Psoas muscle (tissue), 8 donors: ENCODE data around the gene VWA5B2. TPM values are rescaled to one million over a fixed set of nuclear protein-coding genes. Genes with fewer than 3 reads are reported as not detected.
"Not testable (repeated sequence)": the region's sequence is repeated elsewhere in the genome, so short reads cannot be mapped to it uniquely, and the experiment has no call there.

Source experiments
- ATAC-seq, 4 donors: fragments of 200-7000 bp; cut with Tn5 transposase; one replicate each; pipeline ENCODE4 v1.9.1; 2020; ENCODE audit warnings: moderate library complexity in 3 of 4, mild to moderate bottlenecking in 2 of 4
- DNase-seq, 2 donors: peaks; one replicate each; pipeline ENCODE4 v3.0.0-alpha.2; 2020
- H3K27ac ChIP-seq: fragments of 200-600 bp; one replicate; pipeline ENCODE4 v1.8.0; 2022
- H3K27me3 ChIP-seq, 3 donors: fragments of 200-600 bp in 1 of 3; one replicate each; pipeline versions ENCODE4 v1.6.1 to v1.8.0; 2013 to 2022; ENCODE audit warnings: low read length in 2 of 3, mild to moderate bottlenecking in 2 of 3, moderate library complexity in 1 of 3; ENCODE audit not compliant: insufficient read depth in 3 of 3
- H3K36me3 ChIP-seq, 2 donors: fragments of 200-600 bp in 1 of 2; one replicate each; pipeline versions ENCODE4 v1.6.1 to v1.8.0; 2013 to 2022; ENCODE audit warnings: low read depth in 1 of 2, mild to moderate bottlenecking in 1 of 2, moderate library complexity in 1 of 2; ENCODE audit not compliant: insufficient read depth in 1 of 2
- H3K4me1 ChIP-seq: fragments of 200-600 bp; one replicate; pipeline ENCODE4 v1.8.0; 2022
- H3K4me3 ChIP-seq: fragments of 200-600 bp; one replicate; pipeline ENCODE4 v1.8.0; 2022; ENCODE audit warnings: mild to moderate bottlenecking
- H3K9me3 ChIP-seq: fragments of 200-600 bp; one replicate; pipeline ENCODE4 v1.8.0; 2022
- WGBS, 3 donors: extraction: QIAGEN DNeasy Blood & Tissue Kit; methylation state at CpG; one replicate each; pipeline versions ENCODE4 v1.1.6 to v1.1.7; 2013; 5-methylcytosine and 5-hydroxymethylcytosine counted together
- intact Hi-C, 2 donors: fragments of 100-400 bp; cut with DNase I; formaldehyde crosslinking; loops; one replicate each; pipeline versions ENCODE4 v1.11.0 to v1.14.2; 2022
- polyA plus RNA-seq, 3 donors: library from polyadenylated mRNA; stranded (reverse); fragments of 200-250 nt; gene quantifications; one replicate each; pipeline ENCODE4 v1.2.3, GENCODE V29; 2013
- total RNA-seq, 4 donors: library from RNA; stranded (reverse); fragmentation: NEBNext Ultra II Directional in 2 of 4; extraction: Animal tissue kit (Norgen Biotek cat#: 25700) in 2 of 4; gene quantifications; one replicate each; pipeline versions ENCODE4 v1.2.1 to v1.2.4, GENCODE V29; 2021 to 2023
- TF ChIP-seq, protein P1 (sequence below): fragments of 200-600 bp; IDR thresholded peaks from one replicate; pipeline ENCODE4 v1.8.0; 2022; ENCODE audit warnings: antibody characterized with exemption
- donor health status: healthy with polysubstance abuse.
- donor health status: DM: no; HTN: no; CAD: no; lungs with moderate emphysema.
- donor health status: Bipolar disorder and iron deficiency.
- donor health status: healthy.
- donor health status: DM: yes; HTN: yes; CAD: no.
- donor health status: DM: no; HTN: no; CAD: no.
- donor health status: DM: no; HTN: no; CAD: no.
- donor health status: DM: yes; HTN: yes; CAD: no.

VWA5B2 gene
- total and polyA plus RNA-seq, 7 donors, result 0.03 to 0.26 (median 0.05) TPM; not detected in 3

DNA sequence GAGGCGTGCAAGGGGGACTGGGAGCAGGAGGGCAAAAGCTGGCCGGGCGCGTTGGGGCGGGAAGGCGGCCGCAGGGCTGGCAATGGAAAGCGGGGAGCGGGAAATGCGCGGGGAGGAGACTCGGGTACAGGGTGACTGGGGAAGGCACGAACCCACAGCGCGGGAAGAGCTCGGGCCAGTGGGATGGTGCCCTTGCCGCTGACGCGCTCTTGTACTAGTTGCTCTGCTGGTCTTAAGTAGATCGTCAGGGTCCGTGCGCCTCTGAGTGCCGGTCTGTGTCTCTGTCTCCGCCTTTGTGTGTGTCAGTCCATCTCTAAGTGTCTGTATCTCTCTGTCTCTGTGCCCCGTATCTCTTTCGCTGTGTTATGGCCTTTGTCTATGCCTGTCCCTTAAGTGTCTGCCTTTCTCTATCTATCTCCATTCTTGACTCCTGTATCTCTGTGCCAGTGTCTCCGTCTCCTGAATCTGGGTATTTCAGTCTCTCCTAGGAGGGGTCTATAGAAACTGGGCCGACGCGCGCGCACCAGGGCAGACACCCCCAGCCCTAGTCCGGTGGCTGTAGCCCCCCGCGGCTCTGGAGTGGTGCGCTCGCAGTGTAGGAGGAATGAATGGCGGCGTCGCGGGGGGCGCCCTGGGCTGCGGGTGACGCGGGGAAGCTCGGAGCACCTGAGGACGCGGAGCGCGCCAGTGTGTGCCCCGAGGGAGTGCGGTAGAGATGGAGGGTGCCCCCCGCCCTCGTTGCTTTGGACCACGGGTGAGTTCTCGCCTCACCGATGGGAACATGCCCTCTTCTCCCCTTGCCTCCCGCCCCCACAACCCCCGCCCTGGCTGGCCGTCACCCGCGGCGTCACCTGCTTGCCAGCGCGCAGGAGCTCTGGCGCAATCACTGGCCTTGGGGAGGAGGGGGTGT is 32.7 kb downstream of the VWA5B2 start:
- DNase-seq, result peak in 1 of 2 donors; percentile 50
- Histone ChIP-seq H3K27ac (no peak overlapping the region), H3K9me3 (no peaks in the 10 kb centered on the region), H3K36me3 (no peaks in the 10 kb centered on the region), H3K27me3 (peaks cover 2 to 76% (median 11%) of the 10 kb centered on the region in 3 donors), H3K4me3 (peak overlapping the region; percentile 58), H3K4me1 (peaks cover 18% of the 10 kb centered on the region)
- intact Hi-C loops, result no loop called here
- peak in 2 of 4 donors; percentile 22 to 36 for ATAC-seq
- WGBS, 3 donors, result 1 to 2% (median 2%) methylated on average over 45 to 66 of the region's 66 CpGs
- TF ChIP-seq, protein P1, sequence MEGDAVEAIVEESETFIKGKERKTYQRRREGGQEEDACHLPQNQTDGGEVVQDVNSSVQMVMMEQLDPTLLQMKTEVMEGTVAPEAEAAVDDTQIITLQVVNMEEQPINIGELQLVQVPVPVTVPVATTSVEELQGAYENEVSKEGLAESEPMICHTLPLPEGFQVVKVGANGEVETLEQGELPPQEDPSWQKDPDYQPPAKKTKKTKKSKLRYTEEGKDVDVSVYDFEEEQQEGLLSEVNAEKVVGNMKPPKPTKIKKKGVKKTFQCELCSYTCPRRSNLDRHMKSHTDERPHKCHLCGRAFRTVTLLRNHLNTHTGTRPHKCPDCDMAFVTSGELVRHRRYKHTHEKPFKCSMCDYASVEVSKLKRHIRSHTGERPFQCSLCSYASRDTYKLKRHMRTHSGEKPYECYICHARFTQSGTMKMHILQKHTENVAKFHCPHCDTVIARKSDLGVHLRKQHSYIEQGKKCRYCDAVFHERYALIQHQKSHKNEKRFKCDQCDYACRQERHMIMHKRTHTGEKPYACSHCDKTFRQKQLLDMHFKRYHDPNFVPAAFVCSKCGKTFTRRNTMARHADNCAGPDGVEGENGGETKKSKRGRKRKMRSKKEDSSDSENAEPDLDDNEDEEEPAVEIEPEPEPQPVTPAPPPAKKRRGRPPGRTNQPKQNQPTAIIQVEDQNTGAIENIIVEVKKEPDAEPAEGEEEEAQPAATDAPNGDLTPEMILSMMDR, result no peak

DNA sequence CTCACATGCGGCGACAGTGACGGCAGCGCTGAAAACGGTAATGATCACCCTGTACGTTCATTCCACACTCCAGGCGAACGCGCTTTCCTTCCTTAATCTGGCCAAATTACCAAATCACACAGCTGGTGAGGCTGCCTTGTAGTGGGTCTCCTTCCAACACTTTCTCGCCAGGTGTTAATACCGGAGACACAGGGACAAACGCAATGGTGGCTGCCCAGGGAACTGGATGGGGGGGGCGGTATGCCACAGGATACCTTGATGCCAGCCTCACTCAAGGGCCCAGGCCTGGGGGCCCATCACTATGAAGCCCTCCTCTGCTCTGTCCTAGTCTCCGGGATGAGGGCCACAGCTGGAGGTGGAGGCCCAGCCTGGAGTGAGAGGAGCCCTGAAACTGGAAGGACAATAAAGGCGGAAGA is 33.4 kb downstream of the VWA5B2 start:
- TF ChIP-seq, protein P1, result no peak
- DNase-seq (no peak), ATAC-seq (no peak)
- H3K4me1 ChIP-seq, result peaks cover 18% of the 10 kb centered on the region
- H3K36me3 ChIP-seq, result no peaks in the 10 kb centered on the region
- intact Hi-C loops, result no loop called here
- no peaks in the 10 kb centered on the region for H3K9me3 ChIP-seq
- H3K27ac ChIP-seq, result no peak overlapping the region
- 11 to 13% (median 12%) methylated on average over 15 of the region's 15 CpGs for WGBS, 3 donors
- peaks cover 2 to 76% (median 11%) of the 10 kb centered on the region in 3 donors for H3K27me3 ChIP-seq
- H3K4me3 ChIP-seq, result peak overlapping the region; percentile 58

DNA sequence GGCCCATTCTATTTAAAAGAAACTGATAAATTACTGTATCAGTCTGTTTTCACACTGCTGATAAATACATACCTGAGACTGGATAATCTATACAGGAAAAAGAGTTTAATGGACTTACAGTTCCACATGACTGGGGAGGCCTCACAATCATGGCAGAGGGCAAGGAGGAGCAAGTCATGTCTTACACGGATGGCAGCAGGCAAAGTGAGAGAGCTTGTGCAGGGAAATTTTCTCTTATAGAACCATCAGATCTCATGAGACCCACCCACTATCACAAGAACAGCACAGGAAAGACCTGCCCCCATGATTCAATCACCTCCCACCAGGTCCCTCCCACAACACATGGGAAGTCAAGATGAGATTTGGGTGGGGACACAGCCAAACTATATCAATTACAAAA is 37.9 kb downstream of the VWA5B2 start:
- H3K9me3 ChIP-seq, H3K36me3 ChIP-seq, H3K27ac ChIP-seq, intact Hi-C loops, H3K4me3 ChIP-seq, ATAC-seq, DNase-seq, H3K4me1 ChIP-seq: not testable (repeated sequence)
- H3K27me3 ChIP-seq, result peaks cover 2 to 51% (median 3%) of the 10 kb centered on the region in 3 donors
- WGBS, 3 donors, result 74 to 93% (median 79%) methylated on average over 1 of the region's 1 CpG

DNA sequence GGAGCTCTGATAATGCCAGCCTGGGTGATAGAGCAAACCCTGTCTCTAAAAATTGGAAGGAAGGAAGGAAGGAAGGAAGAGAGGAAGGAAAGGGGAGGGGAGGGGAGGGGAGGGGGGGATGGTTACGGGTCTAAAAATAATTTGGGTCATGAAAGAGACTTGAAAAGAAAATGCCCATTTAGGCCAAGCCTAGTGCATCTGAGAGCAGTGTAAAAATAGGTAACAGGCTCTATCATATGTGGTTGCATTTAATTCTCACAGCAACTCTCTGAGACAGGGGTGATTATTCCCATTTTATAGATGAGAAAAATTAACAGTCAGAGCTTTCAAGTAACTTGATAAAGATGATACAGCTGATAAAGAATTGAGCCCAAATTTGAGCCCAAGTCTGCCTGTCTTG is 42.9 kb downstream of the VWA5B2 start:
- WGBS, 3 donors, result 43 to 51% (median 50%) methylated on average over 1 of the region's 1 CpG
- Histone ChIP-seq H3K36me3 (no peaks in the 10 kb centered on the region), H3K4me1 (no peaks in the 10 kb centered on the region), H3K27ac (no peak overlapping the region), H3K4me3 (no peak overlapping the region), H3K9me3 (no peaks in the 10 kb centered on the region), H3K27me3 (peaks cover 0 to 50% (median 11%) of the 10 kb centered on the region in 3 donors)
- TF ChIP-seq, protein P1, result no peak
- intact Hi-C loops, result no loop called here
- DNase-seq (no peak), ATAC-seq (no peak)

DNA sequence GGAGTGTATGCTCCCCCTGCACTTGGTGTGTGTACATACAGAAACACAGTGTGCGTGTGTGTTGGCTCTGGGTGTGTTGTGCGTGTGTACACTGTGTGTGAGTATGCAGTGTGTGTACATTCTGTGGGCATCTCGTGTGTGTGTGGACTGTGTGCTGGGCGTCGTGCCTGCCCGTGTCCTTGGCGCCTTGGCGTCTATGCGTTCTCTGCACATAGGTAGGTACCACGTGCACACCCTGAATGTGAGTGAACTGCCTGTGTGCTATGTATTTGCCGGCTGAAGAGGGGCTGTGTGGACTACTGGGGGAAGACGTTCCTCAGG is 46.0 kb downstream of the VWA5B2 start:
- H3K4me1 ChIP-seq, result no peaks in the 10 kb centered on the region
- intact Hi-C loops, result no loop called here
- no peak overlapping the region for H3K4me3 ChIP-seq
- ATAC-seq, result no peak
- no peaks in the 10 kb centered on the region for H3K9me3 ChIP-seq
- DNase-seq, result no peak
- TF ChIP-seq, protein P1, result no peak
- WGBS, 3 donors, result 67 to 69% (median 68%) methylated on average over 12 of the region's 12 CpGs
- peaks cover 0 to 48% (median 11%) of the 10 kb centered on the region in 3 donors for H3K27me3 ChIP-seq
- no peak overlapping the region for H3K27ac ChIP-seq
- no peaks in the 10 kb centered on the region for H3K36me3 ChIP-seq
